Mesenchymal stem cell (in vitro differentiated cells and primary cell): ENCODE measurements around the gene SMS.

Experiments
- DNase-seq: peaks from one replicate; pipeline ENCODE4 v3.0.0-alpha.2; 2013
- H2AFZ ChIP-seq: one replicate; pipeline ENCODE4 v1.6.1; 2013; ENCODE audit warnings: low read depth, mild to moderate bottlenecking, control low read depth, inconsistent platforms, low read length, moderate library complexity
- H2AK5ac ChIP-seq: 2 replicates; pipeline ENCODE4 v1.6.1; 2013; ENCODE audit warnings: low read length, moderate library complexity, mild to moderate bottlenecking, inconsistent platforms; ENCODE audit not compliant: severe bottlenecking
- H2BK120ac ChIP-seq: one replicate; pipeline ENCODE4 v1.6.1; 2013; ENCODE audit warnings: low read depth, mild to moderate bottlenecking, inconsistent platforms, low read length, moderate library complexity
- H2BK12ac ChIP-seq, 2 experiments: one replicate each; pipeline ENCODE4 v1.6.1; 2013; ENCODE audit warnings: inconsistent platforms in 2 of 2, low read length in 2 of 2, mild to moderate bottlenecking in 2 of 2, moderate library complexity in 2 of 2, control low read depth in 1 of 2
- H2BK15ac ChIP-seq: one replicate; pipeline ENCODE4 v1.6.1; 2013; ENCODE audit warnings: mild to moderate bottlenecking, low read depth, inconsistent platforms; ENCODE audit not compliant: poor library complexity, severe bottlenecking
- H2BK5ac ChIP-seq: 2 replicates; pipeline ENCODE4 v1.6.1; 2013; ENCODE audit warnings: low read depth, mild to moderate bottlenecking, low read length, control low read depth, inconsistent platforms; ENCODE audit not compliant: poor library complexity, severe bottlenecking
- H3K14ac ChIP-seq, 2 experiments: one replicate each; pipeline ENCODE4 v1.6.1; 2013; ENCODE audit warnings: inconsistent platforms in 2 of 2, low read length in 2 of 2, control low read depth in 1 of 2, mild to moderate bottlenecking in 1 of 2, moderate library complexity in 1 of 2
- H3K18ac ChIP-seq, 2 experiments: one replicate each; pipeline ENCODE4 v1.6.1; 2013; ENCODE audit warnings: inconsistent platforms in 2 of 2, low read length in 2 of 2, control low read depth in 1 of 2, low read depth in 1 of 2, mild to moderate bottlenecking in 1 of 2
- H3K23ac ChIP-seq, 2 experiments: one replicate each; pipeline ENCODE4 v1.6.1; 2013; ENCODE audit warnings: inconsistent platforms in 2 of 2, low read length in 2 of 2, mild to moderate bottlenecking in 2 of 2, moderate library complexity in 2 of 2, control low read depth in 1 of 2
- H3K27ac ChIP-seq: 2 replicates; pipeline ENCODE4 v1.5.1; 2013; ENCODE audit warnings: mild to moderate bottlenecking, moderate library complexity, low read length, control low read depth, inconsistent platforms; ENCODE audit not compliant: poor library complexity, severe bottlenecking
- H3K27me3 ChIP-seq, 2 experiments: 2 replicates each; pipeline versions ENCODE4 v1.6.1 to v1.7.0; 2013; ENCODE audit warnings: low read length in 2 of 2, mild to moderate bottlenecking in 2 of 2, moderate library complexity in 2 of 2, control low read depth in 1 of 2, inconsistent platforms in 1 of 2; ENCODE audit not compliant: control insufficient read depth in 1 of 2, insufficient read depth in 1 of 2
- H3K36me3 ChIP-seq, 2 experiments: 2 replicates each; pipeline versions ENCODE4 v1.6.1 to v1.7.0; 2013; ENCODE audit warnings: low read length in 2 of 2, control low read depth in 1 of 2, inconsistent platforms in 1 of 2, low read depth in 1 of 2, mild to moderate bottlenecking in 1 of 2; ENCODE audit not compliant: insufficient read depth in 2 of 2, control insufficient read depth in 1 of 2
- H3K4ac ChIP-seq, 2 experiments: one replicate each; pipeline ENCODE4 v1.6.1; 2013; ENCODE audit warnings: inconsistent platforms in 2 of 2, low read length in 2 of 2, mild to moderate bottlenecking in 2 of 2, moderate library complexity in 2 of 2, control low read depth in 1 of 2, low read depth in 1 of 2
- H3K4me1 ChIP-seq: 2 replicates; pipeline ENCODE4 v1.6.1; 2013; ENCODE audit warnings: low read depth, low read length, control low read depth; ENCODE audit not compliant: control insufficient read depth, insufficient read depth
- H3K4me2 ChIP-seq: 2 replicates; pipeline ENCODE4 v1.6.1; 2013; ENCODE audit warnings: low read length, mild to moderate bottlenecking, inconsistent platforms; ENCODE audit not compliant: poor library complexity, severe bottlenecking
- H3K4me3 ChIP-seq, 2 experiments: 2 replicates each; pipeline versions ENCODE4 v1.5.1 to v1.7.0; 2013; ENCODE audit warnings: low read length in 2 of 2, mild to moderate bottlenecking in 2 of 2, control low read depth in 1 of 2, low read depth in 1 of 2; ENCODE audit not compliant: insufficient read depth in 1 of 2
- H3K79me1 ChIP-seq: replicated peaks from 2 replicates; pipeline ENCODE4 v1.6.1; 2013; ENCODE audit warnings: mild to moderate bottlenecking, control low read depth, low read length, inconsistent platforms; ENCODE audit not compliant: poor library complexity, severe bottlenecking
- H3K9ac ChIP-seq: 2 replicates; pipeline ENCODE4 v1.7.0; 2013; ENCODE audit warnings: mild to moderate bottlenecking, low read length, moderate library complexity
- H3K9me3 ChIP-seq: 2 replicates; pipeline ENCODE4 v1.7.0; 2013; ENCODE audit warnings: mild to moderate bottlenecking, low read length; ENCODE audit not compliant: control insufficient read depth
- H4K8ac ChIP-seq: one replicate; pipeline ENCODE4 v1.6.1; 2013; ENCODE audit warnings: inconsistent platforms, mild to moderate bottlenecking, low read length, moderate library complexity
- H4K91ac ChIP-seq: one replicate; pipeline ENCODE4 v1.6.1; 2013; ENCODE audit warnings: mild to moderate bottlenecking, low read length, inconsistent platforms
- WGBS: methylation state at CpG from one replicate; pipeline ENCODE4 v1.1.7; 2013; ENCODE audit warnings: mixed read lengths; 5-methylcytosine and 5-hydroxymethylcytosine counted together

Gene SMS

GRCh38 chrX:21975242-21975641 lies 34.7 kb downstream of the SMS start:
- H3K4me2 ChIP-seq, result no peak overlapping the region
- no peak overlapping the region for H2BK120ac ChIP-seq
- H3K27ac ChIP-seq, result peak overlapping the region; percentile 34
- H3K18ac ChIP-seq, result no peak overlapping the region
- 100% methylated on average over 1 of the region's 3 CpGs for WGBS
- no peak overlapping the region for H2BK5ac ChIP-seq
- H4K91ac ChIP-seq, result no peak overlapping the region
- no peak overlapping the region for H2BK12ac ChIP-seq
- H3K14ac ChIP-seq, result no peak overlapping the region
- no peak overlapping the region for H3K9ac ChIP-seq
- no peak overlapping the region for H2AFZ ChIP-seq
- H3K27me3 ChIP-seq, result peaks cover 0 to 7% of the 10 kb centered on the region in 2 experiments
- peaks cover 0 to 54% of the 10 kb centered on the region in 2 experiments for H3K36me3 ChIP-seq
- no peak for DNase-seq
- no peak overlapping the region for H4K8ac ChIP-seq
- no peak overlapping the region for H2BK15ac ChIP-seq
- peak overlapping the region; percentile 7 for H2AK5ac ChIP-seq
- H3K79me1 ChIP-seq, result no peaks in the 10 kb centered on the region
- H3K4me1 ChIP-seq, result peaks cover 5% of the 10 kb centered on the region
- H3K4me3 ChIP-seq, result no peak overlapping the region
- no peak overlapping the region for H3K4ac ChIP-seq
- no peak overlapping the region for H3K23ac ChIP-seq
- H3K9me3 ChIP-seq, result no peaks in the 10 kb centered on the region

GRCh38 chrX:21975812-21976211 lies 35.3 kb downstream of the SMS start:
- Histone ChIP-seq H3K27ac (no peak overlapping the region), H4K8ac (no peak overlapping the region), H4K91ac (no peak overlapping the region), H2BK12ac (no peak overlapping the region), H3K23ac (no peak overlapping the region), H3K18ac (no peak overlapping the region), H3K4me3 (no peak overlapping the region), H2AK5ac (no peak overlapping the region), H3K4me2 (no peak overlapping the region), H2BK5ac (no peak overlapping the region), H3K9me3 (no peaks in the 10 kb centered on the region), H3K27me3 (peaks cover 0 to 6% of the 10 kb centered on the region in 2 experiments), H3K4ac (no peak overlapping the region), H2BK120ac (no peak overlapping the region), H2BK15ac (no peak overlapping the region), H3K4me1 (peaks cover 5% of the 10 kb centered on the region), H3K36me3 (peaks cover 0 to 54% of the 10 kb centered on the region in 2 experiments), H3K79me1 (no peaks in the 10 kb centered on the region), H3K9ac (no peak overlapping the region), H3K14ac (no peak overlapping the region), H2AFZ (no peak overlapping the region)
- 80% methylated on average over 5 of the region's 6 CpGs for WGBS
- peak; percentile 75 for DNase-seq

GRCh38 chrX:21978346-21978745 lies 37.8 kb downstream of the SMS start:
- Histone ChIP-seq H3K4me3 (no peak overlapping the region), H4K8ac (no peak overlapping the region)
- DNase-seq, result no peak

GRCh38 chrX:21982311-21982710 lies 41.8 kb downstream of the SMS start:
- no peak overlapping the region for H3K27ac ChIP-seq
- H2BK5ac ChIP-seq, result no peak overlapping the region
- H2BK120ac ChIP-seq, result no peak overlapping the region
- H4K8ac ChIP-seq, result no peak overlapping the region
- H3K36me3 ChIP-seq, result peaks cover 4 to 25% of the 10 kb centered on the region in 2 experiments
- H3K4me2 ChIP-seq, result no peak overlapping the region
- no peak overlapping the region for H3K23ac ChIP-seq
- H3K27me3 ChIP-seq, result peaks cover 0 to 10% of the 10 kb centered on the region in 2 experiments
- H3K9me3 ChIP-seq, result no peaks in the 10 kb centered on the region
- no peak overlapping the region for H2BK12ac ChIP-seq
- no peak overlapping the region for H2AFZ ChIP-seq
- H3K9ac ChIP-seq, result no peak overlapping the region
- H3K79me1 ChIP-seq, result peaks cover 2% of the 10 kb centered on the region
- H2BK15ac ChIP-seq, result no peak overlapping the region
- DNase-seq, result no peak
- no peak overlapping the region for H2AK5ac ChIP-seq
- WGBS, result 96% methylated on average over 5 of the region's 6 CpGs
- no peak overlapping the region for H3K4ac ChIP-seq
- no peak overlapping the region for H3K14ac ChIP-seq
- no peak overlapping the region for H4K91ac ChIP-seq
- no peaks in the 10 kb centered on the region for H3K4me1 ChIP-seq
- H3K4me3 ChIP-seq, result no peak overlapping the region
- H3K18ac ChIP-seq, result no peak overlapping the region

More at GRCh38 chrX:21978346-21978745, 37.8 kb downstream of the SMS start:
- Histone ChIP-seq H3K4ac (no peak overlapping the region), H2AFZ (no peak overlapping the region), H2BK5ac (no peak overlapping the region), H3K79me1 (no peaks in the 10 kb centered on the region), H2BK120ac (no peak overlapping the region), H3K36me3 (peaks cover 0 to 47% of the 10 kb centered on the region in 2 experiments), H4K91ac (no peak overlapping the region), H3K9ac (no peak overlapping the region), H3K4me2 (no peak overlapping the region), H2BK15ac (no peak overlapping the region), H3K14ac (no peak overlapping the region), H2BK12ac (no peak overlapping the region), H3K18ac (no peak overlapping the region), H3K4me1 (peaks cover 2% of the 10 kb centered on the region), H3K23ac (no peak overlapping the region), H2AK5ac (no peak overlapping the region), H3K27ac (no peak overlapping the region), H3K9me3 (no peaks in the 10 kb centered on the region), H3K27me3 (peaks cover 0 to 6% of the 10 kb centered on the region in 2 experiments)
- WGBS, result 93% methylated on average over 4 of the region's 5 CpGs
